ENCODE results near the gene CCNF. TPM values are rescaled to one million over a fixed set of nuclear protein-coding genes. Genes with fewer than 3 reads are reported as not detected.

Gene CCNF
- total and polyA plus RNA-seq, 12 donors, result 0.71 to 5.4 (median 2.2) TPM

DNA sequence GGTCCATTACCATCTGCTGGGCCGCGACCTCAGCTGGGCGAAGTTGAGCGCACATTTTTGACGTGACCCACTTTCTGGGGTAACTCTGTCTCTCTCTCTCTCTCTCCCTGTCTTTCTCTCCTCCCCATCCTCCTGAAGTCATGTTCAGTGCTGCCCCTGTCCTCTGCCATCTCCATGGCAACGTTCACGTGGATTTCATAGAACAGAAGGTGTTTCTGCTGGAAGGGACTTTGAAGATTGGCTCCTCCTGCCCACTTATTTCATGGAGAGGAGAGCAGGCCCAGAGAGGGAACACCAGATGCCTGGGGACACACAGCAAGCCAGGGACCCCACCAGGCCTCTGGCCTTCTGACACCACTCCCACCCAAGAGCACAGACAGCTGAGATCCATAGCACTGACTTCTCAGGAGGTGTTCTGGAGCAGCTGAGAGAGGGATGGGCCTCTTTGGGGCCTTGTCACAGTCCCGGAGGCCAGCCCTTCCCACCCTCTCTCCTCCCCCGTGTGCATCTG is 4.2 kb upstream of the CCNF start:
- DNase-seq, result no peak
- intact Hi-C loops (cut with DNase I), result loop anchor here (5.0 to 10.0 kb wide), 2 partner anchors 80 to 83 kb away; partner anchors contain the start of gene ABCA3 (in 2 of the 2)

DNA sequence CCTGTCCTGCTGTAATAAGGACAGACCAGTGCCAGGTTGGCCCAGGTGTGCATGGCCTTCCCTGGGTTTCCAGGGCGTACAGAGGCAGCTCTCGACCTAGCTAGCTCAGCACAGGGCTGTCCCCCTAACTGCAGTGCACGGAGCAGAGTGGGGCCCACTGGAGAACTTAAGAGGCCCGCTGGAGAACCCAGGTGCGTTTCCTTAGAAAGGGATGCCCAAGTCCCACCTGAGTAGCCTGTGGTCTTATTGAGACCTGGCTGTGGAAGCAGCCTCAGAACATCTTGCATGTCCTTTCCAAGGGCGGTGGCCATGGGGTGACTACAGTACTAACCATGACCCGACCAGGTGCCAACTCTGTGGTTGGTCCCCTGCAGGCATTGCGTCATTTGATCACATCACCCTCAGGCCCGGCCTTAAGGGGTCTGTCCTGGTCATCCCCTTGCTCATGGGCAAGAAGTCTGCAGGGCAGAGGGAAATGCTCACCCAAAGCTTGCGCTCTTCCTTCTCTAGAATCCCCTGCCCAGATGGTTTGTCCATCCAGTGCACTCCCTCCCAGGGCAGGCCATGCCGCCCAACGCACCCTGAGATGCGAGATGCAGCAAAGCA is 3.3 kb upstream of the CCNF start:
- WGBS, 4 donors, result 91 to 95% (median 94%) methylated on average over 8 to 13 of the region's 13 CpGs
- TF ChIP-seq POLR2A (IDR thresholded peaks at IDR 0.05), result no peak
- TF ChIP-seq, protein P1, sequence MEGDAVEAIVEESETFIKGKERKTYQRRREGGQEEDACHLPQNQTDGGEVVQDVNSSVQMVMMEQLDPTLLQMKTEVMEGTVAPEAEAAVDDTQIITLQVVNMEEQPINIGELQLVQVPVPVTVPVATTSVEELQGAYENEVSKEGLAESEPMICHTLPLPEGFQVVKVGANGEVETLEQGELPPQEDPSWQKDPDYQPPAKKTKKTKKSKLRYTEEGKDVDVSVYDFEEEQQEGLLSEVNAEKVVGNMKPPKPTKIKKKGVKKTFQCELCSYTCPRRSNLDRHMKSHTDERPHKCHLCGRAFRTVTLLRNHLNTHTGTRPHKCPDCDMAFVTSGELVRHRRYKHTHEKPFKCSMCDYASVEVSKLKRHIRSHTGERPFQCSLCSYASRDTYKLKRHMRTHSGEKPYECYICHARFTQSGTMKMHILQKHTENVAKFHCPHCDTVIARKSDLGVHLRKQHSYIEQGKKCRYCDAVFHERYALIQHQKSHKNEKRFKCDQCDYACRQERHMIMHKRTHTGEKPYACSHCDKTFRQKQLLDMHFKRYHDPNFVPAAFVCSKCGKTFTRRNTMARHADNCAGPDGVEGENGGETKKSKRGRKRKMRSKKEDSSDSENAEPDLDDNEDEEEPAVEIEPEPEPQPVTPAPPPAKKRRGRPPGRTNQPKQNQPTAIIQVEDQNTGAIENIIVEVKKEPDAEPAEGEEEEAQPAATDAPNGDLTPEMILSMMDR (IDR thresholded peaks at IDR 0.05), result no peak
- intact Hi-C loops (cut with DNase I), result loop anchor here (5.0 to 10.0 kb wide), 2 partner anchors 79 to 84 kb away; partner anchors contain the start of gene ABCA3 (in 2 of the 2)
- H3K36me3 ChIP-seq (replicated peaks in 1 of 2), result no peaks in the 10 kb centered on the region
- H3K4me1 ChIP-seq (replicated peaks in 1 of 2), result peaks cover 0 to 10% of the 10 kb centered on the region in 2 donors
- H3K27me3 ChIP-seq, result no peaks in the 10 kb centered on the region
- no peak for DNase-seq
- no peak overlapping the region for H3K4me3 ChIP-seq
- no peaks in the 10 kb centered on the region for H3K9me3 ChIP-seq (replicated peaks in 1 of 3)
- H3K27ac ChIP-seq, result no peak overlapping the region

More for the DNA sequence above, 4.2 kb upstream of the CCNF start:
- 90 to 95% (median 91%) methylated on average over 7 to 9 of the region's 9 CpGs for WGBS, 4 donors
- Histone ChIP-seq H3K27ac (no peak overlapping the region), H3K4me3 (no peak overlapping the region), H3K9me3 (replicated peaks in 1 of 3) (no peaks in the 10 kb centered on the region), H3K36me3 (replicated peaks in 1 of 2) (no peaks in the 10 kb centered on the region), H3K27me3 (no peaks in the 10 kb centered on the region), H3K4me1 (replicated peaks in 1 of 2) (peaks cover 0 to 5% of the 10 kb centered on the region in 2 donors)
- no peak for TF ChIP-seq POLR2A (IDR thresholded peaks at IDR 0.05)
- TF ChIP-seq, protein P1 (IDR thresholded peaks at IDR 0.05), result no peak

DNA sequence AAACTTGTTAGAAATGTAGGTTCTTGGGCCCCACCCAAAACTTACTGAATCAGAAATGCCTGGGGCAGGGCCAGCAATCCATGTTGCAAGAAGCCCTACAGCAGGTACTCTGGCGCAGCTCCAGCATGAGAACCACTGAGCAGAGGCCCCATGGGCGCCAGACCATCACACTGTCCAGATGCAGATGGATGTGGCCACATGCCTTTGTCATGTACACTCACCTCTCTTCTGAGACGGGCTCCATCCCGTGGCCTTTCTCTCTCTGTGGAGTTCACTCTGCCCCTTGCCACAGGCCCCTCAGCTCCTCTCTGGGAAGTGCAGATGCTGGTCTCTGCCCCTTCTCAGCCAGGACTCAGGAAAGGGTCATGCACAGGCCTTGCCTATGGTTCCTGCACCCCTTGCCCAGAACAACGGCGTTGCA is 2.3 kb upstream of the CCNF start:
- WGBS, 4 donors, result 94 to 100% (median 95%) methylated on average over 6 of the region's 6 CpGs
- intact Hi-C loops (cut with DNase I), result loop anchor here (5.0 to 10.0 kb wide), 2 partner anchors 78 to 85 kb away; partner anchors contain the start of gene ABCA3 (in 2 of the 2)
- Histone ChIP-seq H3K27ac (no peak overlapping the region), H3K9me3 (replicated peaks in 1 of 3) (no peaks in the 10 kb centered on the region), H3K4me1 (replicated peaks in 1 of 2) (peaks cover 0 to 10% of the 10 kb centered on the region in 2 donors), H3K4me3 (no peak overlapping the region), H3K27me3 (no peaks in the 10 kb centered on the region), H3K36me3 (replicated peaks in 1 of 2) (peaks cover 0 to under 1% of the 10 kb centered on the region in 2 donors)
- DNase-seq, result no peak
- TF ChIP-seq, protein P1 (IDR thresholded peaks at IDR 0.05), result no peak
- no peak for TF ChIP-seq POLR2A (IDR thresholded peaks at IDR 0.05)

DNA sequence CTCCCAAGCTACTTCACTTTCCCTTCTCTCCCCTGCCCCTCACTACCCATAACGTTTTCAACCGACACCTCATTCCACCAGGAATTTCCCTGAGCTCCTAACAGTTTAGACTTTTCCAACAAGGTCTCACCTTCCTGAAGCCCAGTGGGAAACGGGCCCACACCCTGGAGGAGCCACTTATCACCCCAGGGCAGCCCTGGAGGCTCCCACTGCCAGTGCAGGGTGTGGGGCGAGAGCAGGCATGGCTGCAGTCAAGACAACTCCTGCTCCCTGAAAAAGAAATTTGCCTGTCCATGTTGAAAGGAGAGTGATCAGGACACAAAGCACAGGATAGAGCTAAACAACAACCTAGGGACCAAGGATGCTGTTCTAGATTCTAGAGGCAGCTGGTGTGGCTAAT is 1.7 kb upstream of the CCNF start:
- peaks cover 0 to 10% of the 10 kb centered on the region in 2 donors for H3K4me1 ChIP-seq (replicated peaks in 1 of 2)
- 84 to 94% (median 87%) methylated on average over 4 of the region's 4 CpGs for WGBS, 4 donors
- no peak overlapping the region for H3K27ac ChIP-seq
- no peak overlapping the region for H3K4me3 ChIP-seq
- H3K27me3 ChIP-seq, result no peaks in the 10 kb centered on the region
- H3K9me3 ChIP-seq (replicated peaks in 1 of 3), result no peaks in the 10 kb centered on the region
- intact Hi-C loops (cut with DNase I), result loop anchor here (5.0 to 10.0 kb wide), 2 partner anchors 77 to 85 kb away; partner anchors contain the start of gene ABCA3 (in 2 of the 2)
- no peak for DNase-seq
- no peak for TF ChIP-seq POLR2A (IDR thresholded peaks at IDR 0.05)
- TF ChIP-seq, protein P1 (IDR thresholded peaks at IDR 0.05), result no peak
- H3K36me3 ChIP-seq (replicated peaks in 1 of 2), result peaks cover 0 to 6% of the 10 kb centered on the region in 2 donors
